Embryonic facial prominence (tissue), 1 donor: ENCODE results near the gene SMIM15.
"Not testable (repeated sequence)": the region's sequence is repeated elsewhere in the genome, so short reads cannot be mapped to it uniquely, and the experiment has no call there.

ENCODE experiments used
- DNase-seq: peaks from one replicate; pipeline ENCODE4 v3.0.0-alpha.2; 2016; ENCODE audit errors: extremely low spot score

SMIM15 gene, protein sequence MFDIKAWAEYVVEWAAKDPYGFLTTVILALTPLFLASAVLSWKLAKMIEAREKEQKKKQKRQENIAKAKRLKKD

DNA sequence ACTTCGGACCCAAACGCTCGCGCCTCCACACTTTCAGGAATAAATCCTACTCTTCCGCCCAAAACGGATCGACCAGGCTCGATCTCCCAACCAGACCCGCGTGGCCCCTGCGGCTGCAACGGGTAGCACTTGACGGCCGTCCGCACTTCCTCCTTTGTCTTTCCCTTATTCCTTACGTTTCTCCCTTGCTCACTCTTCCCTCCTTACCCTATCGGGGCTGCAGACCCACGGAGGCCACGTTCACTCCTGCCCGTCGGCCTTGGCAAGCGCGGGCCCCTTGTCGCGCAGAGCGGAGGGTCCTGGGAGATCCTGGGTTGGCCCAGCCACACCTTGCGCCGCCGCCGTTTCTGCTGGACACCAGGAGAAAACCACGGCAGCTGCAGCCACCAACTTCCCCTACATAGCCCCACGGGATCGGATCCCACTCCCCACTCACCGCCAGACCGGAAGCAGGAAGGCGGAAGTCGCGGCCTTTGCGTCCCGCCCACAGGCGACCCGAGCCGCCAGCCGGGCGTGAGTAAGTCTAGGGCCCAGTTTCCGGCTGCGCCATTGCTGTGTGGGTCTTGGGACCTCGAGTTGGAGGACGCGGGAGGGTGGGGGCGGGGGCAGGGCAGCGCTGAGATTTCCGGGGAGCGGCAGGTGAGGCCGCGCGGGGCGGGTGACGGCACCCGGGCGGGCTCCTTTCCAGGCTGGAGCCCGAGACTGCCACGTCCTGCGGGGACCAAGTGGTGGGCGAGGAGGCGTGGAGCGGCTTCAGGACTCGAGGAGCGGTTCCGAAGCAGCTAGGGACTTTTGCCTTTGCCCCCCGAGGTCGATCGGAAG lies at the start of gene SMIM15:
TSS of gene SMIM15 (minus strand) at position 459 of the 822 bp plus-strand sequence. CDS start 2,297 bp downstream, outside the sequence.
- peak; percentile 49 for DNase-seq

DNA sequence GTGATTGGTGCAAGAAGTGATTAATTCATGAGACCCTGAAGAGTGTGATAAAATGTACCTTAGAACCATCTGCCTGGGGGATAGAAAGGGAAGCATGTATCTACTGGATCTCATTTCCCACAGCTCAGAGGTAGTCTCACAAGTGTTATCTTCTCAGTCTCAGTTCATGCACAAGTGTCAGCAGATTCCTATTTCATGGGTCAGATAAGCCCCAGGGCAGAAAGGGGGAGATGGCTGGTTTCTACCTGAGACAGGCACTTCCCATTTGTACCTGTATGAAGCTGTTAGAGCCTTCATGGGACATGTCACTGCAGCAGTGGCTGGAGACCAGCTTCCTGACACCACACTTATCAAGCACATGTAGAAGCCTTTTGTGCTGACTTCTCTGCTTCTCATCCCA lies 45.6 kb upstream of the SMIM15 start:
- DNase-seq = no peak

DNA sequence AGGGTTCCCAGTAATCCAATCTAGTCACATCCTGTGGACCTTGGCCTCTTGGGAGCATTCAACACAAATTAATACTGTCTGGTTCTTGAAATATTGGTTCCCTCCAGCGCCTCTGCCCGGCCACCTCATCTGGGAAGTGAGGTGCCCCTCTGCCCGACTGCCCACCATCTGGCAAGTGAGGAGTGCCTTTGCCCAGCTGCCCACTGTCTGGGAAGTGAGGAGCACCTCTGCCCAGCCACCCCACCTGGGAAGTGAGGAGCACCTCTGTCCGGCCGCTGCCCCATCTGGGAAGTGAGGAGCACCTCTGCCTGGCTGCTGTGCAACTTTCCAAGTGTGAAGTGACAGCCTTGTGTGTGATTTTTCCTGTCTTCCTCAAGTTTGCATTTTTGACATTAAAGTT lies 42.7 kb upstream of the SMIM15 start:
- no peak for DNase-seq

DNA sequence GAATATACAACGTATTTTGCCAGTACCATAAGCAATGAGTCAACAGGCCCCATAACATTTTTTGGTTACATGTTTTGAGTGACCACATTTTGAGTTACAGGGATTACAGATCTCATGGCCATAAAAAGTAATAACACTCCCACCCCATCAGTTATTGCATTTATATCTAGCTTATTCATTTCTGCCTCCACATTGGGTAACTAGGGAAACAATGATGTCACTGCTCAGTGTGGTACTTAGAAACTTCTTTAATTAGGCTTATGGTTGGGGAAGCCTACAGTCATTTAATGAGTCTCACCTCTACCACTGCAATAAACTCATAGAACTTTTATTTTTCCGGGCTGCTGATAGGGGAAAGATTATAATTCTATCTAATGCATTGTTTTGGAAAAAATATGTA lies 39.9 kb upstream of the SMIM15 start:
- no peak for DNase-seq

DNA sequence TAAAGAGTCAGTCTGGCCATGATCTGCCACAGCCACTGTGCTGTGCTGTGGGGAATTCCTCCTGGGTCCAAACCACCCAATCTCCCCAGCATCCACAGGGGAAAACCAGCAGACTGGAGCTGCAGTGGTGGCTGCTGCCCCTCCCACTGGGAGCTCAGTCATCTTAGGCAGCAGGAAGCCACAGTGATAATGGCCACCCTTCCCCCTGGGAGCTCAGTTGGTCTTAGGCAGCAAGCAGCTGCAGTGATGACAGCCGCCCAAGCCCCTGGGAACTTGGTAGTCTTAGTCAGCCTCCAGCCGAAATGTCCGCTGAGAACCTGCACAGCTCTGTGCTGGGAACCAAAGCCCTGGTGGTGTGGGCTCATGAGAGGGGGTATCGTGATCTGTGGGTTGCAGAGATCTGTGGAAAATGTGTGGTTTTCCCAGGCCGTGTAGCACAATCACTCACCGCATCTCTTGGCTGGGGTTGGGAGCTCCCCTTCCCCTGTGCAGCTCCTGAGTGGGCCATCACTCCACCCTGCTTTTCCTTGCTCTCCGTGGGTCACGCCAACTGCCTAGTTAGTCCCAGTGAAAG lies 38.4 kb upstream of the SMIM15 start:
- DNase-seq = no peak

DNA sequence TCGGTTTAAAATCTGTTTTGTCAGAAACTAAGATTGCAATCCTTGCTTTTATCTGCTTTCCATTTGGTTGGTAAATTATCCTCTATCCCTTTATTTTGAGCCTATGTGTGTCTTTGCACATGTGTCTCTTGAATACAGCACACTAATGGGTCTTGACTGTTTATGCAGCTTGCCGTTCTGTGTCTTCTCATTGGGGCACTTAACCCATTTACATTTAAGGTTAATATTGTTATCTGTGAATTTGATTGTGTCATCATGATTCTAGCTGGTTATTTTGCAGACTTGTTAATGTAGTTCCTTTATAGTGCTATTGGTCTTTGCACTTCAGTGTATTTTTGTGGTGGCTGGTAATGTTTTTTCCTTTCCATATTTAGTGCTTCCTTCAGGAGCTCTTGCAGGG lies 36.3 kb upstream of the SMIM15 start:
- no peak for DNase-seq

DNA sequence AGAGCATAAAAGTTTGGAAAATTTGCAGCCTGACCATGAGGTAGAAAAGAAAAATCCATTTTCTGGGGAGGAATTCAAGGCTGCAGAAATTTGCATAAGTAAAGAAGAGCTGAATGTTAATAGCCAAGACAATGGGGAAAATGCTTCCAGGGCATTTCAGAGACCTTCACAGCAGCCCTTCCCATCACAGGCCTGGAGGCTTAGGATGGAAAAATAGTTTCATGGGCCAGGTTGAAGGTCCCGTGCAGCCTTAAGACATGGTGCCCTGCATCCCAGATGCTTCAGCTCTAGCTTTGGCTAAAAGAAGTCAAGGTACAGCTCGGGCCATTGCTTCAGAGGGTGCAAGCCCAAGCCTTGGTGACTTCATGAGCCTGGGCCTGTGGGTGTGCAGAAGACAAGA lies 25.6 kb upstream of the SMIM15 start:
- DNase-seq = not testable (repeated sequence)

DNA sequence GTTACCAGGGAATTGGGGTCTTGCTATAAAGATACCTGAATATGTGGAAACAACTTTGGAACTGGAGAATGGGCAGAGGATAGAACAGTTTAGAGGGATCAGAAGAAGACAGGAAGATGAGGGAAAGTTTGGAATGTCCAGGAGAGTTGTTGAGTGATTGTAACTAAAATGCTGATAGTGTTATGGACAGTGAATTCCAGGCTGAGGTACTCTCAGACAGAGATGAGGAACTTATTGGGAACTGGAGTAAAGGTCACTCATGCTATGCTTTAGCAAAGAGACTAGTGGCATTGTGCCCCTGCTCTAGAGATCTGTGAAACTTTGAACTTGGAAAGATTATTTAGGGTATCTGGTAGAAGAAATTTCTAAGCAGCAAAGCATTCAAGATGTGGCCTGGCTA lies 25.1 kb upstream of the SMIM15 start:
- not testable (repeated sequence) for DNase-seq

DNA sequence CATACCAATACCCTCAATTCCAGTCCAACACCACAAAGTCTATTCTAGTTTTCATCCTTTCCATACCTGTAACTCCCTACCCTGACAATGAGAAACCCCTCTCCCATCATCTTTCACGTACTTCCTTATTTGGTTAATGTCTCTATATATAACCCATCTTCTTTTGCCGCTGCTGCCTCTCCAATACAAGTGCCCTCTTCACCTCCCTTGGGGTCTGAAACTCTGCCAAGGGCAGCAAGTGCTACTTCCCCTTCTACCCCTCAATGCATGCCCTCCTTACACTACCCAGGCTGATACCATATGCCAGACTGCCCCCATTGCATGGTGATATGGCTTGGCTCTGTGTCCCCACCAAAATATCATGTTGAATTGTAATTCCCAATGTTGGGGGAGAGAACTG lies 24.4 kb upstream of the SMIM15 start:
- no peak for DNase-seq

DNA sequence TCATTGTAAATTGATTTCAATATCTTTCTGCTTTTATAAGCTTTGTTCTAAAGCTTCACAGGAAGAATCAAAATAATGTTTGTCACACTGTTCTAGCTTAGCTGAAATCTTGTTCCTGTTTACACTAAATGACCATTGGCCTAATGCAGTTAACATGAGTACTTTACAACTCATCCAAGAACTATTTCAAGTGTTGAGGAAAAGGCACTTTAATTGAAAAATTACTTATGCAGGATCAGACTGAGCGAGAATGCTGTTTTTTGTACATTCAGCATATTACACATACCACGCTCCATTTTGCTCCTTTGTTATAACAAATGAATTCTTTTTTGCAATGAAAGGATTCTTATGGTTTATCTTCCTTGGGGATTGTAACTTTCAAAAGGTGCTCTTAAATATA lies 22.4 kb upstream of the SMIM15 start:
- DNase-seq = no peak

DNA sequence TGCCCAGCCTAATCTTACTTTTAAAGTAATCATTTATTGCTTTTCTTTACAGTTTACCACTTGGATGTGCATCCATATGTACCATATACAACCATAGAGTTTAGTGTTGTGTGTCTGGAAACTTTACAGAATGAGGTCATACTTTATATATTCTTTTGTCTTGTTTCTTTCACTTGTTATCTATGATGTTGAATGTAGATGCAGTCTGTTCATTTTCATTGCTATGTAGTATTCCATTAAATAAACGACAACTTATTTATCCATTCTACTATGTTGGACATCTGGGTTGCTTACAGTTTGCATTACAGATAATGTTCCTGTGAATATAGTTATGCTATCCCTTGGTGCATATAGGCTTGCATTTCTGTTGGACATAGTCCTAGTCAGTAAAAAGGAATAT lies 21.3 kb upstream of the SMIM15 start:
- DNase-seq = no peak

DNA sequence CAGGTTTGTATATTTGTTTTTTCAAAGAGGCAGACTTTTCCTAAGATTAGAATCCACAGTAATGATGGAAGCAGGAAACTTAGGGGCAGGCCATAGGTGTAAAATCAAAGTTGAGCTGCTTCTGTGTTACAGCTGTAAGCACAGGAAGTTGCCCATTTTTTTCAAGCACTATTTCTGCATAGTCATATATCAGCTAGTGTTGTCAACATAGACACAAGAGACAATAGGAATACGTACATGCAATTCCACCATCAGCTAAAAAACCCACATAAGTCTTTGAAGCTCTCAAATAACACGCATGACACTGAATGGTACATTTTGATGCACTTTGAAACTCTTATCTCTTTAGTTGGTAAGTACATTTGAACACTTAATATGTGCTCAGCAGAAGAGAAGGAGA lies 20.2 kb upstream of the SMIM15 start:
- no peak for DNase-seq

DNA sequence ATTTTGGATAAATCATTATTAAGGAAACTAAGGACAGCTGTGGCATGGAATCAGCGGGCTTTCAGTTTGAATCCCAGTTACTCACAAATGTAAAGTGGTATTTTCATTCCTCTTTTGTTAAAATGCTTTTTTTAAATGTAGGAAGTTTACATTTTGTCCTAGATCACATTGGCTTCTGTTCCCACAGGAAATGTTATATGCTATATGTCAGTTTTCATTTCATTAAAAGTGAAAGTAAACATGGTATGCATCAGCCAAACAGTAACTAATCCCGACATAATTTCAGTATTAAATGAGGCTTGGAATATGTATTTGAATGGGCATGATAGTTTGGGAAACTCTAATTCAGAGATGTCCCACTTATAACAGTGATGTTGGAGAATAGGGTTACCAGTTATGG lies 18.6 kb upstream of the SMIM15 start:
- no peak for DNase-seq

DNA sequence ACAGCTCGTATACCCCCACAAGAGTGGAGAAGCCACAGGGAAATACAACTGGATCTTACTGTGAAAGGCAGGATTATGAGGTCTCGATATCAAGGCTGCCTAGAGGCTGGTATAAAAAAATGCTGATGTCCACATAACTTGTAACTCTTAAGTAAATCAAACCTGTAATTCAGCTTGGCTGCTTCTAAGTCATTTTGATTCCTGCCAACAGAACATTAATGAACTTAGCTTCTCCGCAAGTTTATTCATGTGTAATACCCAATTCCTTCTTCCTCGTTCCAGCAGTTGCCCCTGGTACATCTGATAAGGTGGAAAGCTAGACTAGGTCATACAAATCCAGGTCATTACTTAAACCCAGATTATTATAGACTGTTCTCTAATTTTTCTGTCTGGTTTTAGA lies 16.4 kb upstream of the SMIM15 start:
- DNase-seq = no peak

DNA sequence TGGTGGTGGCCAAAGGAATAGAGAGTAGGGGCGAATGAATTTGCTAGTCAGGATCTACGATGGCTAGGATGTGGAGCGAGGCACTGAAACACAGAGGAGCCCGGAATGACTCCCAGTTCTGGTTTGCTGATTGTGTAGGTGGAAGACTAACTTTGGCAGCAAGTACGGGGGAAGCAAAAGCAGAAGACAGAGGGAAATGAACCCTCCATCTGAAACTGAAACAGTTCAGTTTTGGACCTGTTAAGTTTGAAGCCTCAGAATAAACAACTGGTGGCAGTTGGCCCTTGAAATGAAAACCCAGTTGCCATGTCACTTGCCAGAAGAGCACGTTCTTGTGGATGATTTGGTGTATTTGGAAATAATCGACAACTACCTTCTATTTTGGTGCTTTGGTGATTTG lies 15.4 kb upstream of the SMIM15 start:
- DNase-seq = no peak

DNA sequence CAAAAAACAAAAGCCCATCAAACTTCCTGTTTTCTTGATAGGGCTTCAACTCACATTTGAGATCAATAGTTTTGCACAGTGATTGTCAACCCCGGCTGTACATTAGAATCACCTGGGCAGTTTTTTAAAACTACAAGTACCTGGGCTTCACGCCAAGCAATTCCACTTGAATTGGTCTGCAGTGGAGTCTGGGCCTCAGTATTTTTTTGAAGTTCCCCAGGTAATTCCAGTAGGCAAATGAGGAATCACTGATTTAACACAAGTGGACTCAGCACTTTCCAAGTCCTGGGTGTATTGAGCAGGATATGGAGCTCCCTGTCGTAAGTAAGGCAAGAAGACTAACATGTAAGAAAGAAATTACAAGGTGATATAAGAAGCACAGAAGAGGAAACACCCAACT lies 14.8 kb upstream of the SMIM15 start:
- DNase-seq = no peak

DNA sequence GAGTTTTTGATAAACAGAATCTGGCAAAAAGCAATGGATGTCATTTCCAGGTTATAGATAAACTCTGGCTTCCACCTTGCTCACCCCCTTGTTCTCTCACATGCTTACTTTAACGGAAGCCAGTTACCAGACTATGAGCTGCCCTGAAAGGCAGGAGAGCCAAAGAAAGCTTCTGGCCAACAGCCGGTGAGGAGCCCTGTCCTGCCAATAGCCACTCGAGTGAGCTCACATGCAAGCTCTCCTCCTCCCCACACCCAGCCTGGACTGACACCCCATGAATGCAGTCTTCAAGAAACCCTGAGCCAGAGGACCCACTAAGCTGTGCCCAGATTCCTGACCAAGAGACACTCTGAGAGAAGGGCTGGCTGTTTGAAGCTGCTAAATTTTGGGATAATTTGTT lies 14.4 kb upstream of the SMIM15 start:
- no peak for DNase-seq

DNA sequence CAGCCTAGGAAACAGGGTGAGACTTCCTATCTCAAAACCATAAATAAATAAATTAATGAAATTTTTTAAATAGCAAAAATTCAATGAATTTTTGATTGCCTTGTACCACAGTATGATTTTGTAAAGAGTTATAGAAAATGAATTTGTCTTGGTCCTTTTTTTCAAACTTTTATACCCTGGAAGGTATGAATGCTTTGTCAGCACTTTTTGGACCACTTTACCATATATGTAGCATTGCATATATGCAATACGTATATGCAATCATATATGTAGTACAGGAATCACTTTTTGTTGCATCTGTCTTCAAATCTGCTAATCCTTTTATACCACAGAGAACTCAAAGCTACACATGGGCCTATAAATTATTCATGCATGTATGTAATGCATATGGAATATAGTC lies 9.2 kb upstream of the SMIM15 start:
- DNase-seq = no peak

DNA sequence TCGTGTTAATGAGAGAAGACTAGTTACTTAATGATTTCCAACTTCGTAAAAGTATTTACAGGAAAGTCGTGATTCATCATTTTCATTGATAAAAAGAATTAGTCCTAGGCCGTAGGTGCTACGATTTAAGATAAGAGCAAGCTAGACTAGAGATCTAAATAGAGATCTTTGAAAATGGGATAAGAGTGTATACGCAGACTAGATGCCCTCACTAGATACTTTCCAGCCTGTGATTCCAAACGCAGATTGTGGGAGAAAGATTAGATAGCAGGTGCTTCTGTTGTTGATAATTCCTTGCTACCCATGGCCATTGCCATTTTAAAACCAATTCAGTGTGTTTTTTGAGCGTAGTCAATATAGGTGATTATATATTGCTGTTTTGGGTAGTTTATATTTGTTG lies 6.7 kb upstream of the SMIM15 start:
- DNase-seq = no peak

DNA sequence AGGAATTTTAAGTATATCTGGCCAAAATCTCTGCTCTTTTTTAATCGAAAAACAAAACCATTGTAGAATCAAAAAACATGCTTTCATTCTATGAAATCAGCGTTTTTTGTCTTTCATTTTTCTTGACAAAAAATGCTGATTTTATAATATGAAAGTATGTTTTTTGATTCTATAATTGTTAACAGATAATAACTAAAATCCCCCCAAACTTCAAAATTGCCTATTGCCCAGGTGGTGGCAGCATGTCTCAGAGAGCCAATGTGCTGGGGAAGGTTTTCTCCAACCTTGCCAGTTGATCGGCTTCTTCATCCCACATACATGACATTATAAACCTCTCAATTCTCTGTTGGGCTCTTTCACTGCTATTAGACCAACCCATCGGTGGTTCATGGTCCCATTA lies 5.1 kb upstream of the SMIM15 start:
- no peak for DNase-seq

DNA sequence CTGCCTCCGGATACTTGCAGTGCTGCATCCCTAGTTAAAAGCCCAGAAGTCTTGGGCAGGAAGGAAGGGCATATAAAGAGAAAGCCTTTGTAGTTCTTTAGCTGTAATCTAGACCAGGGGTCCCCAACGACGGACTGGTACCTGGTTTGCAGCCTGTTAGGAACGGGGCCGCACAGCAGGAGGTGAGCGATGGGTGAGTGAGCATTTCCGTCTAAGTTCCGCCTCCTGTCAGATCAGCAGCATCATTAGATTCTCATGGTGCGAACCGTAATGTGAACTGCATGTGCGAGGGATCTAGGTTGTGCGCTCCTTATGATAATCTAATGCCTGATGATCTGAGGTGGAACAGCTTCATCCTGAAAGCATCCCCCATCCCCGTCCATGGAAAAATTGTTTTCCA lies 1.6 kb upstream of the SMIM15 start:
- no peak for DNase-seq

DNA sequence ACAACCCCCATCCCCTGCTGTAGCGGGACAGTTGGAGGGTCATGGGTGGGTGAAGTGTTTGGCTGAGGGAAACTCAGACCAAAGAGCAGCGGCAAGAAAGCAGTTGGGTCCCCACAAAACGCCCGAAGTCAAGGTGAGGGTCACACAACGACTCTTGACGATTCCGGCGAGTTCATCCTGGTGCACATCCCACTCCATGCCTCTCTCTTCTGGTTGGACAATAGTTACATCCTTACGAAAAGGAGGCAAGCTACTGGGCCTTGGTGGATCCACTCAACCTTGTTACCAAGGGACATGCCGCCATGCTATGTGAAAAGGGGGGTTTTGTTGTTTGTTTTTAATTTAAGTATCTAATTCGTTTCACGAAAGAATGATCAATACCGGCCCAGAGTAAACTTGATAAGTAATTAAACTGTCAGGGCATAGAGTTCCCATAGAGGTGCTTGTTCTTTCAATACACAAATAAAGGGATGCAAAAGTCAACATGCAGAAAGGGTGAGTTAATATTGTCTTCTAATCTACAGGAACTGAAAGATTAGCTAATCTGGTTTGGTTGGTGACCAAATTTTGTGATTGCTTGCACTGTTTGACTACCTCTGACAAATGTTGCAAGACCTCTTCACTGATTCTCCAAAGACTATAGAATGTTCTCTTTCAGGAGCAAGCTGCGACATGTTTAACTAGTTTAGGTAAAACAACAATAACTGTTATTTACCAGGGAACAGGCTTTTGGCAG lies 732 bp upstream of the SMIM15 start:
- DNase-seq = no peak

DNA sequence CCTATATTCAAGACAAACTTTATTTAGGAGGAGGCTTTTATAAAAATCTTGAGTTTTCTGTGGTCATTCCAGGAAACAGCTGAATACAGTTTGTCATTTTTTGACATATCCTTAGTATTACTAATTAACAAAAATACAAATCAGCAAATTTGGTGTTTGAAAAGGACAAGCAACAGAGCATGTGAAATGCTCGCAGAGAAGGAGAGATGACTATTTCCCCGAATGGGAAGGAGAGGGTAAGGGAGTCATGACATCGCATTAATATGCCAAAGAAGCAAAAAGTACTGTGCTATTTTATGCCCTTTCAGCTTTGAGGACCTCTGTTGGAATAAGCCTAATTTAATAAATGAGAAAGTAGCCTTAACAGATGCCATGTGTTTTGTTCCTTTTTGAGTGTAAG lies 1.8 kb downstream of the SMIM15 start:
- DNase-seq = no peak
